HTERT RPE-1 (cell line): ENCODE measurements around the gene PODXL2.
"Not testable (repeated sequence)": the region's sequence is repeated elsewhere in the genome, so short reads cannot be mapped to it uniquely, and the experiment has no call there.

Source experiments
- in situ Hi-C: fragments of 300-500 bp; cut with MboI; formaldehyde crosslinking; loops from 4 replicates; pipeline ENCODE4 v1.14.3; 2020; ENCODE audit warnings: low sequenced_read_pairs

The PODXL2 gene

DNA sequence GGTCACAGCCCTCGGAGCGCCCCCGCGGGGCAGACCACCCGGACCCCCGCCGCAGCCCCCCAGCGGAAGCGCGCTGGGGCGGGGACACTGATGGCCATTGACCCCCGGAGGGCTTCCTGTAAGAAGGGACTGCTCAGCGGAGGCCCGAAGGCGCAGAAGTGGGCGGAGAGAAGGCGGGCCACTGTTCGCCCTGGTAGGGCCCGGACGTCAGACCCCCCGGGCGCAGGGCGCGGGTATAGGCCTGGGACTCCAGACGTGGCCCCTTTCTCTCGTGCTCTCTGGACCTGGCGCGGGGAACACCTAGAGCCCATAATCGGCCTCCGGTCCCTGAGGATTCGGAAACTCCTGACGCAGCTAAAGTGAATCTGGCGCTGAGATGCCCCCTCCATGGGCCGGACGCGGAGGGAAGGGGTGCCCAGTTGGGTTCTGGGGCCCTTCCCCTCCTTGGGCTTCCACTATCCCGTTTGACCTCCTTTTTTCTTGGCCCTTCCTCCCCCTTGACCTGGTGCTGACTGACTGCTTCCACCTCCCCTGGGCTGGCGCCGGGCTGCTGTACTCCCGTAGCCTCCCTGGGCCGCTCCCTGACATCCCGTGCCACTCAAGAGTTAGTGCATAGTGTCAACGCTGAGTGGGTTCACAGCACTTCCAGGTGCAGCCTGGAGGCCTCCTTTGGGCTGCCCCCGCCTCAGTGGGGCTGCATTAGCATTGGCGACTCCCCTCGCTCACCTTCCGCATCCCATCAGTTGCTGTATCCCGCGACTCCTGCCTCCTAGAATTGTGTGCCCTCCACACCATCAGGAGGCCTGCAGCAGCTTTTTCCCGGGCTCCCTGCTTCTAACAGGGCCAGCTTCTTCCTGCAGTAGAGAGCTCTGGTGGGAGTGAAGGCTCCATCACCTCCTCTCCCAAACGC, 44.5 kb downstream of the PODXL2 start:
- in situ Hi-C loops, result no loop called here

DNA sequence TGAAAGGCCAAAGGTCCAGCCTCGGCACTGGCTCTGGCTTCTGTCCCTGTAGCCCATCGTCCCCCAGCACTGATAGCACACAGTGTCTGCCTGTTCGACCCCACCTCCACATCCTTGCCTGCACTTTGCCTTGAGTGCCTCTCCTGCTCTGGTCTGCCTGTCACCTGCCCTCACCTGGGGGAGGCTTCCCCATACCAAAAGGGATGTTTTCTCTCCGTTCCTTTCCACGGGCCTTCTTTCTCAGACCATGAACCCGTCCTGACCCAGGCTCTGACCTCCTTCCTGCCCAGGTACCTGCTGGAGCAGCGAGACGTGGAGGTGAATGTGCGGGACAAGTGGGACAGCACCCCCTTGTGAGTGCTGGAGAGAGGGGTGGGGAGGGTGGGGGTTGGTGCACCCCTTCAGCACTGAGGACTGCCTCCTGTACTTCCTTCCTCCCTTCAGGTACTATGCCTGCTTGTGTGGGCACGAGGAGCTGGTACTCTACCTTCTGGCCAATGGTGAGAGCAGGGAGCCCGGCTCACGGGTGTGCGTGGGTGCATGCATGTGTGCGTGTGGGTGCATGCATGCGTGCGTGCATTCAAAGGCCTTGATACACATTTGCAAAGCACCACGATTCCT, 45.2 kb downstream of the PODXL2 start:
- in situ Hi-C loops, result no loop called here

DNA sequence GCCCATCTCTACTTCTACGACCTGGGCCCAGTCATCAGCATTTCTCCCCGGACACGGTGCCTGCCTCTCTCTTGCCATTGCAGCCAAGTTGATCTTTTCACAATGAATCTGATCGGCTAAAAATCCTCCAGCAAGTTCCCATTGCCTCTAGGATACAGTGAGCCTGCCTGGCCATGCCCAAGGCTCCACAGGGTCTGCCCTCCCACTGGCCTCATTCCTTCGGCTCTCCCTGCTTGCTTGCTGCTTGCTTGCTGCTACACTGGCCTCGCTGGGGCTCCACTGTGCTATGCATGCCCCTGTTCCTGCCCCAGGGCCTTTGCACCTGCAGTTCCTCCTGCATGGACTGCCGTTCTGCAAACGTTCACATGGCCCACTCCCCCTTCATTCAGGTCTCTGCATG, 45.8 kb downstream of the PODXL2 start:
- in situ Hi-C loops, result no loop called here

DNA sequence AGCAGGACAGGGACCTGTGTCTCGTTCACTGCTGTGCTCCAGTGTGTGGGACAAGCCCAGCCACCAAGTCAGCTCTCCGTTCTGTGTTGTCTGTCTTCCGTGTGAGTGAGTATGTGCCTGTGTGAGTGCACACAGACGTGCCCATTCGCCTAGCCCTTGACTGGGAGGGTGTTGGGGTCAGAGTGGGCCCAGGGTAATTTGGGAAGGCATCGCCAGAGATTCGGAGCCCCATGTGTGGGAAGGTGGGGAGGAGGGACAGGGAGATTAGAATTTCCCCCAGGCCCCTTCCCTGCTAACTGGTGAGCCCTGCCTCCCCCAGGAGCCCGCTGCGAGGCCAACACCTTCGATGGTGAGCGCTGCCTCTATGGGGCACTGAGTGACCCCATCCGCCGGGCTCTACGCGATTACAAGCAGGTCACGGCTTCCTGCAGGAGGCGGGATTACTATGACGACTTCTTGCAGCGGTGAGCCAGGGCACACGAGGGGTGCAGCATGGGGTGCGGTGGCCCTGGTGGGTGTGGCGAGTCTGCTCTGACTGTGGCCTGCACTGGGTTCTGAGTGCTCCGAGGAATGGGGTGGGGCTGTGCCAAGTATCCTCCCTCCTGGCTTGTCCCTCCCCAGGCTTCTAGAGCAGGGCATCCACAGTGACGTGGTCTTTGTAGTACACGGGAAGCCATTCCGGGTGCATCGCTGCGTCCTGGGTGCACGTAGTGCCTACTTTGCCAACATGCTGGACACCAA, 46.8 kb downstream of the PODXL2 start:
- in situ Hi-C loops, result no loop called here

DNA sequence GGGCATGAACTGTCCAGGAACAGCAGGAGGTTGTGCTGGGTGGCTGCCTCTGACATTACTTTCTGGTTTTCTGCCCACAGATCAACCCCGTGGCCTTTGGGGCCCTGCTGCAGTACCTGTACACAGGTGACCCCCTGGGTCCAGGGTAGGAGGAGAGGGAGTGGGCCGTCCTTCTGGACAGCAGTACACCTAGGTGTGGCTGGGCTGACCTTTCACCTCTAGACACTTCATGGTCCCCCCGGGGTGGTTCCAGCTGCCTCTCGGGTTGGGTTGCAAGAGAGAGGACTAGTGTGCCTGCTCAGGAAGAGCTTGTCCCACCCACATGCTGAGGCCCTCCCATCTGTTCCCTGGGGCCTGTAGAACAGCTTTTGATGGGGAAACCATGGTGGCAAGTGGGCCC, 47.5 kb downstream of the PODXL2 start:
- in situ Hi-C loops, result no loop called here

DNA sequence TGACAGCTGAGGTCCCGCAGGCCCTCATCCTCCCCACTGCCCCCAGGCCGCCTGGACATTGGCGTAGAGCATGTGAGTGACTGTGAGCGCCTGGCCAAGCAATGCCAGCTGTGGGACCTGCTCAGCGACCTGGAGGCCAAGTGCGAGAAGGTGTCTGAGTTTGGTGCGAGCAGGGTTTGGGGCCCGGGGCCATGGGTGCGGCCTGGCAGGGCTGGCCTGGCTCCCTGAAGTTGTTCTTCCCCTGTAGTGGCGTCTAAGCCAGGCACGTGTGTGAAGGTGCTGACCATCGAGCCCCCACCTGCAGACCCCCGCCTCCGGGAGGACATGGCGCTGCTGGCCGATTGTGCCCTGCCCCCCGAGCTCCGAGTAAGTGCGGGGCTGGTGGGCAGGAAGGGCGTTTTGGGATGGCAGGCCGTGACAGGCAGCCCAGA, 48.0 kb downstream of the PODXL2 start:
- in situ Hi-C loops, result no loop called here

DNA sequence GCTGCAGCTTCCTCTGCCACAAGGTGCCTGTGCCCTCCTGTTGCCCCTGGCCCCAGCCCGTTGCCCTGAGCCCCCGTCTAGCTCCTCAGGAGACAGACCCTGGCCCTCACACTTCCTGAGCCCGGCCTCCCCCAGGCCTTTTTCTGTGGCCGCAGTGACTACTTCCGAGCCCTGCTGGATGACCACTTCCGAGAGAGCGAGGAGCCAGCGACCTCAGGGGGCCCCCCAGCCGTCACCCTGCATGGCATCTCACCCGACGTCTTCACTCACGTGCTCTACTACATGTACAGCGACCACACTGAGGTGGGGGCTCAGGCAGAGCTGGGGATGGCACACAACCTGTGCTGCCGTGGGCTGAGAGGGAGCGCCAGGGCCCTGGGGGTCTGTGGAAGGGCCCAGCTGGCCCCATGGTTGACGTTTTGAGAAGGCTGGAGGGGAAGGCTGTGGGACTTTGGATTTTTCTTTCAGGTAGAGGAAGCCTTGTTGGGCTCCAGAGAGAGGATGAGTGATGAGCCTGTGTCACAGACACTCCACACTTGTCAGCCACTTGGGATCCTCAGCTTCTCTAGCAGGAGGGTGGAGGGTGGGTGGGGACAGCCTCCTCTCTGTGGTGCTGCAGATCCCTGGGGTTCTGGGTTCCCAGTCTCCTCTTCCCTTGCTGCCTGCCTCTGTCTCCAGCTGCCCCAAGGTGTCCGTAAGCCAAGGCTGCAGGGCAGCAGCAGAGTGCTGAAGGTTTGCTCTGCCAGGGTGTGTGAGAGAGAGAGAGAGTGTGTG, 48.7 kb downstream of the PODXL2 start:
- in situ Hi-C loops, result no loop called here

DNA sequence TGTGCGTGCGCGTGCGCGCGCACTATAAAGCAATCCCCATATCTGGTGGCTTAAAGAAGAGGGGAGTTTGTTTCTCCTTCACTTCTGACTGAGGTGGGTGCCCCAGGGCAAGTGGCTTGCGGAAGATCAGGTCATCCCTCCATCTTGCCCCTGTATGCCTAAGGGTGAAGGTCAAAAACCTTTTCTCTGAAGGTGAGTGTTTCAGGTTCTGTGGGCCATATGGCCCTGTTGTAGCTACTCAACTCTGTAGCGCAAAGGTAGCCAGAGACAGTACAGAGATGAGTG, 49.3 kb downstream of the PODXL2 start:
- in situ Hi-C loops, result no loop called here

DNA sequence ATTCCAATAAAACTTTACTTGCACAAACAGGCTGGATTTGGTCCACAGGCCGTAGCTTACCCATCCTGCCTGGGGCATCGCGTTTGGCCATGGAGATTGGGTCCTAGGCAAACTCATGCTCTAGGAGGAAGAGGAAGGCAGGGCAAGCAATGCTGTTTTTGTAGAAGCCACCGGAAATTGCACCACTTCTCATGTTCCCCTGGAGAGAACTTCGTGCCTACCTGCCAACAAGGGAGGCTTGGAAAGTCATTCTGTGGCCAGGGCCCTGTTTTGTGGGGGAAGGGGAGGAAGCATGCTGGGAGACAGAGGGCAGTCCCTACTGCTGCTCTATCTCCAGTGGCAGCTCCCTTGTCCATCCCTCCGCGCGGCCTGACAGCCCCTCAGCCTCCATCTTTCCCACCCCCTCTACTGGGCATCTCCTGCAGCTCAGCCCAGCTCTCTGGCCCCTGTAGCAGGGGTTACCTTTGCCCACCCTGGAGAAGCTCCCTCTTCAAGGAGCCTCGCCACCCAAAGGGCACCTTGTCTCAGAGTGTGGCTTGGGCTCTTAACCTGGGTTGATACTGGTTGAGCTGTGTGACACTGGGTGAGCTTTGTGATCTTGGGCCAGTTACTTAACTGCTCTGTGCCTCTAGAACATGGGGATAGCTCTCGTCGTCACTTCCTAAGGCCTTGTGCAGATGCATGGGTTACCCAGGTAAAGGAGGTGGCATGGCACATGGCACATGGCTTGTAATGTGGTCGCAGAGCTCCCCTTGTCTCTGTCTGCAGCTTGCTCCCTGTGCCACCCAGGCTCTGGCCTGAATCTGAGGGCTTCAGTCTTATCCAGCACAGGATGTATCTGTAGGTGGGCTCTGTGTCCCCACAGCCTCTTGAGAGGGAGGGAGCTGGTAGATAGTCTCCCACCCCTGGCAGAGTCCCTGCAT, 49.9 kb downstream of the PODXL2 start:
- in situ Hi-C loops, result no loop called here

DNA sequence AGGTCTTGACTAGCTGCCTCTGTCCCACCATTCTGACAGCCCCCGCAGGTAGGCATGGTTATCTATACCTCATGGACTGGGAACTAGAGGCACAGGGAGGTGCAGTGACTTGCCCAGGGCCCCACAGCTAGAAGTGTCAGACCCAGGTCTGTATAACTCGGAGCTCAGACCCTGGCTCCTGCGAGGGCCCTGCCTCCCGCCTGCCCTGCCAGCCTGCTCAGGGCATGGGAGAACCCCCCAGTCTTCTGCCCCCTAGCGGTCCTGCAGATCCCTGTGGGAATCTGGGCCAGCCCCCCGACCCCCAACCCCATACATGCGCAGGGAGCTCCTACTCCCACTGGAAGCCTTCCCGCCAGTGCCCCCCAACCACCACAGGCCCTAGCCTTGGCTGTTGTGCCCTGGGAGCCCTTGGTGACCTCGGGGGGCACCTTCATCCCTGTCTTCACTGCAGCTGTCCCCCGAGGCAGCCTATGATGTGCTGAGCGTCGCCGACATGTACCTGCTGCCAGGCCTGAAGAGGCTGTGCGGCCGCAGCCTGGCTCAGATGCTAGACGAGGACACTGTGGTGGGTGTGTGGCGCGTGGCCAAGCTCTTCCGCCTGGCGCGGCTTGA, 50.7 kb downstream of the PODXL2 start:
- in situ Hi-C loops, result no loop called here

DNA sequence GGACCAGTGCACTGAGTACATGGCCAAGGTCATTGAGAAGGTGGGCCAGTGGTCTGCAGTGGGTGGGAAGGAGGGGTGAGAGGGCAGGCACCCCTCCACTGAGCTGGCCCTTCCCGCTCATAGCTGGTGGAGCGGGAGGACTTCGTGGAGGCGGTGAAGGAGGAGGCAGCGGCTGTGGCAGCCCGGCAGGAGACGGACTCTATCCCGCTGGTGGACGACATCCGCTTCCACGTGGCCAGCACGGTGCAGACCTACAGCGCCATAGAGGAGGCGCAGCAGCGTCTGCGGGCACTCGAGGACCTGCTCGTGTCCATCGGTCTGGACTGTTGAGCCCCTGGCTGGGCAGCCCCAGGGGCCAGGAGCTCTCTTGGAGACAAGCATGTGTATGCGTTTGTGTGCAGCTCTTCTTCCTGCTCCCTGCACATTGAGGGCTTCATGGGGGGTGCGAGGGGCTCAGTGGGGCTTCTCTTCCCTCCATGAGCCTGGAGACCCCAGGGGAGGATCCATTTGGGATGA, 51.2 kb downstream of the PODXL2 start:
- in situ Hi-C loops, result no loop called here

DNA sequence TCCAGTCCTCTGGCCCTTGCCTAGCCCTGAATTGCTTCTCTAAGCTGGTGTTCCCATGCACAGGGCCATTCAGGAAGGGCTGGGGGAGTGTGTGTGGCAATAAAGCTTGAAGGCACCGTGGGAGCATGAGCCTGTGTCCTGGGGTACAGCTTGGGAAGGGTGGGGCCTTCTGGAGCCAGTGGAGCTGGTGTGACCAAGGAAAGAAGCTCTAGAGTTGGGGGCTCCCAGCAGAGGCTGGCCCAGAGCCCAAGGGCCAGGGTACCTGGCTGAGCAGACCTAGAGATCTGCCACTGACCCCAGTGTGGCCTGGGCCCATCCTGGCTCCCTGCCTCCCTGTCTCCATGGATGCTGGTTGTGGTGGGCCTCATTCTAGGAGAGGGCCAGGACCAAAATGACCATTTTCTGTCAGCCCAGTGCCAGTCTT, 51.8 kb downstream of the PODXL2 start:
- in situ Hi-C loops, result no loop called here

DNA sequence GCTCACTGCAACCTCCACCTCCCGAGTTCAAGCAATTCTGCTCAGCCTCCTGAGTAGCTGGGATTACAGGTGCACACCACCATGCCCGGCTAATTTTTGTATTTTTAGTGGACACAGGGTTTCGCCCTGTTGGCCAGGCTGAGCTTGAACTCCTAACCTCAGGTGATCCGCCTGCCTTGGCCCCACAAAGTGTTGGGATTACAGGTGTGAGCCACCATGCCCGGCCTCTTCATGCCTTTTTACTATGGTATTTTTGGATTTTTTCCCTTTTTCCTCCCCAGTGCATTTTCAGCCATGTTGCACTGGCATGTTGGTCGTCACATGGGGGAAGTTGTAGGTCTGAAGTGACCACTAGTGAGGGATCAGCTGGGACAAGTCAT, 53.2 kb downstream of the PODXL2 start:
- in situ Hi-C loops, result not testable (repeated sequence)

DNA sequence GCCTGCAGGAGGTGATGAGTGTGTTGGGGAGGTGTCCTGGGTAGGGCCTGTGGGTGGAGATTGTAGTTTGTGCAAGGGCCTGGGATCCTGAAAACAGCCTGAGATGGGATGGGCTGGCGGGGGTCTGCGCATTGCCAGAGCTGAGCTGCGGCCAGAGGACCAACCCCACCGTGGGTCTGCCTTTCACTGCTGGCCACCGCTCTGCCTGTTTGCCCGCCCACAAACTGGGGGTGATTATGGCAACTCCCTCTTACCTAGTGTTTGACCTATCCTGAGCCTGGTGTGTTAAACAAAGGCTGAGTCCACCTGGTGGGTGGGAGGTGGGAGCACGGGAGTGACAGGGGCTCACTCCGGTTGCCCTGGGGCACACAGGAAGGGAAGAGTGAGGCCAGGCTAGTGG, 53.6 kb downstream of the PODXL2 start:
- in situ Hi-C loops, result no loop called here

DNA sequence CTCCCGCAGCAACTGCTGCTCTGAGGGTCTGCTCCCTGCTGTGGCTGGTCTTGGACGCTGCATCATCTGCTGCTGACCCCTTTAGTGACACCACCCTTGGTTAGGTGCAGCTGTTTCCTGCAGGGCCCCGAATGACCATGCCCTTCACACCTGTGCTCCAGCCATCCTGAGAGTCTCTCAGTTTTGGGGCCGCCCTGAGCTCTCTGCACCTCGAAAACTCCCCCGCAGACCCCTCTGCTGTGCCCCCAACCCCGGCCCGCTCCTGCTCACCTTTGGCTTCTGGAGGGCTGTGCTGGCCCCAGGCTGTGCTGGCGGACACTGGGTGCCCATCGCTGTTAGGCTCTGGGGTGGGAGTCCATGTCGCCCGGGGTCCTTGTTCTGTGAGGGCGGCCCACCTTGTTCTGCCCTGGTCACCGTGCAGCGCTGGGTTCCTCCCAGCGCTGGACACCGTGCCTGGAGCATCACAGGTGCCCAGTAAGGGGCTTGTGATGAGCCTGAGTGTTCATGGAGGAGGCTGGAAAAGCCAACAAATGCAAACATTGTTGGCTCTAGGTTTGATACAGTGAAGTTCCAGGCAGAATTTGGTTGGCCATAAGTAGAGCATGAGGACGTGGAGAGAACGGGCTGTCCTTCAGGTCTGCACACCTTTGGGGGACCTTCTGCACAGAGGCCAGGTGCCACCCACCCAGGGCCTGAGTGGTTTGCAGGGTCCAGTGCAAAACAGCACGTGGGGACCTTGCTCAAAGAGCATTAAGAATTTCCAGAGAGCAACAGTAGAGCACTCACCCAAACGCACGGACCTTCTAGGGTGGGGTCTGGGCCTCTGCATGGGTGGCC, 56.1 kb downstream of the PODXL2 start:
- in situ Hi-C loops, result no loop called here

DNA sequence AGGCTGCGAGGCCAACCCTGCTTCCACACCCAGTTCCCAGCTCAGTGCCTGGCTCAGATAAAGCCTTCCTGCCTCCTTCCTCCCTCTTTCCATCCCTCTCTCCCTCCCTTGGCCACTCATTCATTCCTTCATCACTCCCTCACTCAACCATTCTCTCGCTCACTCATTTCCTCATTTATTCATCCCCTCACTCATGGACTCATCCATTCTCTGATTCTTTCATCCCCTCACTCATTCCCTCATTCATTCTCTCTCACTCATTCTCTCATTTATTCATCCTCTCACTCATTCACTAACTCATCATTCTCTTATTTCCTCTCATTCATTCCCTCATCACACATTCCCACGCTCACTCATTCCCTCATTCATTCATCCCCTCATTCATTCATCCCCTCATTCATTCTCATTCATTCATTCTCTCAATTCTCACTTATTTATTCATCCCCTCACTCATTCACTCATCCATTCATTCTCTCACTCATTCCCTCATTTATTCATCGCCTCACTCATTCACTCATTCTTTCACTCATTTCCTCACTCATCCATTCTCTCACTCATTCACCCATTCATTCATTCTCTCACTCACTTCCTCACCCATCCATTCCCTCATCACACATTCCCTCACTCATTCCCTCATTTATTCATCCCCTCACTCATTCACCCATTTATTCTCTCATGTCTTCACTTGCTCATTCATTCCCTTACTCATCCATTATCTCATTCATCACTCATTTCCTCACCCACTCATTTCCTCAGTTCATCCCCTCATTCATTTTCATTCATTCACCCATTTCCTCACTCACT, 56.9 kb downstream of the PODXL2 start:
- in situ Hi-C loops, result no loop called here

DNA sequence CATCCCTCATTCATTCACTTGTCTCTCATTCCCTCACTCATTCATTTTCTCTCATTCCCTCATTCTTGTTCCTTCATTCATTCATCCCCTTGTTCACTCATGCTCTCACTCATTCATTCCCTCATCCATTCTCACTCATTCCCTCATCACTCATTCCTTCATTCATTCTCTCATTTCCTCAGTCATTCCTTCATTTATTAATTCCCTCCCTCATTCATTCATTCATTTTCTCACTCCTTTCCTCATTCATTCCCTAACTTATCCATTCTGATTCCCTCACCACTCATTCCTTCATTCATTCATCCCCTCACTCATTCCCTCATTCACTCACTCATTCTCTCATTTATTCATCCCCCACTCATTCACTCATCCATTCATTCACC, 57.5 kb downstream of the PODXL2 start:
- in situ Hi-C loops, result no loop called here

DNA sequence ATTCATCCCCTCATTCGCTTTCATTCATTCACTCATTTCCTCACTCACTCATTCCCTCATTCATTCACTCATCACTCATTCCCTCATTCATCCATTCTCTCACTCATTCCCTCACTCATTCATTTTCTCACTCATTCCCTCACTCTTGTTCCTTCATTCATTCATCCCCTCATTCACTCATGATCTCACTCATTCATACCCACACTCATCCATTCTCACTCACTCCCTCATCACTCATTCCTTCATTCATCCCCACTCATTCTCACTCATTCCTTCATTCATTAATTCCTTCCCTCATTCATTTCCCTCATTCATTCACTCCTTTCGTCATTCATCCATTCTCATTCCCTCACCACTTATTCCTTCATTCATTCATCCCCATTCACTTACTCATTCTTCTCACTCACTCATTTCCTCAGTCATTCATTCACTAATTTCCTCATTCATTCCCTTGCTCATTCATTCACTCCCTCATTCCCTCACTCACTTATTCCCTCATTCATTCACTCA, 58.3 kb downstream of the PODXL2 start:
- in situ Hi-C loops, result no loop called here
